ENCODE data around the gene ULK3. TPM values are rescaled to one million over a fixed set of nuclear protein-coding genes. Genes with fewer than 3 reads are reported as not detected.
A peak's percentile ranks its signal among the peaks of the same experiment; 100 is the strongest.

Gene ULK3
- total RNA-seq, 6 experiments from 2014 or later = 12.5 to 18.9 (median 16.1) TPM

DNA sequence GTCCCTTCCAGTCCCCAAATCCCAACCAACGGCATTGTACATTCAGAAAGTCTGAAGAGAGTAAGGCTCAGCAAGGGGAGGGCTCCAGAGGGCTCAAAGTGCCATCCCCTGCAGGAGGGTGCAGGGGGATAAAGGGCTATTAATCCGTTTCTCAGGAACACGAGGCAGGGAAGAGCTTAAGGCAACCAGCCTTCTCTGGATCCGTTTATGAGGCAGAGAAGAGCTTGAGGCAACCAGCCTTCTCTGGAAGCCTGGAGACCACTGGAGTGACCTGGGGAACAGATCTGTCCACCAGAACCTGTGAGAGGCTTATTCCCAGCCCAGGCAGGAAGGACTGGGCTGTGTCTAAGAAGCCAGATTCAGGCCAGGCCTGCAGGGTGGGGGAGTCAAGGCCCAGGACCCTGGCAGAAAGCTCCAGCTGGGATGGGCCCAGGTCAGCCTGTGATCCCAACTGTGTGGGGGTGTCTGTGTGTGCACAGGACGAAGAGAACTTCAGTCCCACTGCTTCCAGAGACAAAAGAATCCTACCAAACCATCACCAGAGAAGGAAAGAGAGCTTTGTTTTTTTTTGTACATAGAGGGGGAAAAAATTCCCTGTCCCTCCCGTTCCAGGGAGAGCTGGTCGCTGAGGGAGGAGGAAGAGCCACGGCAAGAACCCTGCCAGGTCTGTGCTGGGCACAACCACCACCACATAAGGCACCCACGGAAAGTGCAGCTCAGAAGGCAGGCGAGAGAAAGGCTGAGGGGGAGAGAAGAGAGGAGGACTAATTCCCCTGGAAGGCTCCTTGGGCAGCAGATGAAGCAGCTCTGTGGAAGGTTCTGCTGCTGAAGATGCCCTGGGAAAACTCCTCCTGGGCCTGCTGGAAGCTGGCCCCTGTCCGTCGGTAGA is 1.6 kb upstream of the ULK3 start:
- H3K27me3 Mint-ChIP-seq (ENCODE audit: insufficient read depth) = no peaks in the 10 kb centered on the region; the same call in 1 of the 2 replicates
- H3K9me3 Mint-ChIP-seq = no peaks in the 10 kb centered on the region
- peaks cover 10% of the 10 kb centered on the region; the same call in 1 of the 2 replicates for H3K36me3 Mint-ChIP-seq (ENCODE audit: low read depth)
- peaks cover 17% of the 10 kb centered on the region; the same call in 1 of the 2 replicates for H3K4me1 Mint-ChIP-seq (ENCODE audit: low read depth)
- H3K4me3 Mint-ChIP-seq = no peak overlapping the region
- no peak overlapping the region for H3K27ac Mint-ChIP-seq
- TF ChIP-seq CTCF (IDR thresholded peaks at IDR 0.05) = no peak
- no peak for DNase-seq

DNA sequence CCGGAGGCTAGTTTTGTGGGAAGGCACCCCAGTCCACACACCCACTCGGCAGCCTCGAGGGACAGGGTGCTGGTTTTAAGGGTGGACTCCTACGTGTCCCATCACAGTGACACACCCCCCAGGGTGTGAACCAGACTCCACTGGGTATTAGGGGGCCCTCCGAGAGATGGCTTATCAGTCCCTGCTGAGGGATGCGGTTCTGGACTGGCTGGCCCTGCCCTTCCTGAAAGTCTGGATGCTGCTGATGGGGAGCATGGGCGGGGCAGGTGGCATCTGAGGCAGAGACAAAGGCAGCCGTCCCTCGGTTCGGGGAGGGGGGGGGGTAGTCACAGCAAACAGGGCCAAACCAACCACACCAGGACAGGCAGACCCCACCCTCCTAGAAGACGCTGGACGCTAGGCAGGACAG is 939 bp upstream of the ULK3 start:
- H3K27ac Mint-ChIP-seq = no peak overlapping the region
- H3K4me3 Mint-ChIP-seq = no peak overlapping the region; the same call in 1 of the 2 replicates
- DNase-seq = no peak
- no peaks in the 10 kb centered on the region for H3K9me3 Mint-ChIP-seq
- peaks cover 17% of the 10 kb centered on the region; the same call in 1 of the 2 replicates for H3K4me1 Mint-ChIP-seq (ENCODE audit: low read depth)
- H3K27me3 Mint-ChIP-seq (ENCODE audit: insufficient read depth) = no peaks in the 10 kb centered on the region; the same call in 1 of the 2 replicates
- peaks cover 10% of the 10 kb centered on the region; the same call in 1 of the 2 replicates for H3K36me3 Mint-ChIP-seq (ENCODE audit: low read depth)
- TF ChIP-seq CTCF (IDR thresholded peaks at IDR 0.05) = no peak

- no peaks in the 10 kb centered on the region; the same call in 1 of the 2 replicates for H3K27me3 Mint-ChIP-seq (ENCODE audit: insufficient read depth)
- H3K9me3 Mint-ChIP-seq = no peaks in the 10 kb centered on the region
- H3K4me3 Mint-ChIP-seq = peak overlapping the region; percentile 77
- H3K36me3 Mint-ChIP-seq (ENCODE audit: low read depth) = peaks cover 7% of the 10 kb centered on the region; the same call in 1 of the 2 replicates
- H3K27ac Mint-ChIP-seq = peak overlapping the region; percentile 81
- TF ChIP-seq CTCF (IDR thresholded peaks at IDR 0.05) = peak; percentile 70; the same call in 1 of the 2 replicates
- peaks cover 17% of the 10 kb centered on the region; the same call in 1 of the 2 replicates for H3K4me1 Mint-ChIP-seq (ENCODE audit: low read depth)
- no peak for DNase-seq
These were observed 481 bp upstream of the ULK3 start for GRCh38 chr15:74843445-74843828.

DNA sequence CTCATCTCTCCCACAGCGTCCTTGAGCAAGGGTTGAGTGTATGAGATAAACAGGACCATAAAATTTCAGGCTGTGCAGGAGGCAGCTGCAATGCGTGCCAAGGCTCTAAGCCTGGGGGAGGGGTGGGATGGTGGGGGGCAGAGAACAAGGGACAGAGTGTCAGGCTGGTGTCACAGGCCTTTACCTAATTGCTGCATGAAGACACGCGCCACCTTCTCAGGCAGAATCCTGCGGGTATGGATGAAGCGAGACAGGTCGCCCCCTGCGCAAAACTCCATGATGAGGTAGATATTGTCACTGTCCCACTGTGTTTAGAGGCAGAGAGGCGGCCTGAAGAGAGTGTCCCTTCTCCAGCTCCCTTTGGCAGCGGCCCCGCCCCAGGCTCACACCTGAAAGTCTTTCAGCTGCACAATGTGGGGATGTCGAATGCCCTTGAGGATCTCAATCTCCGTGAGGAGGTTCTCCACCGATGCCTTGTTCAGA is 1.0 kb downstream of the ULK3 start:
- Mint-ChIP-seq H3K4me3 (peak overlapping the region; percentile 94), H3K9me3 (no peaks in the 10 kb centered on the region), H3K27me3 (ENCODE audit: insufficient read depth) (no peaks in the 10 kb centered on the region; the same call in 1 of the 2 replicates), H3K4me1 (ENCODE audit: low read depth) (peaks cover 17% of the 10 kb centered on the region; the same call in 1 of the 2 replicates), H3K36me3 (ENCODE audit: low read depth) (no peaks in the 10 kb centered on the region), H3K27ac (no peak overlapping the region)
- DNase-seq = no peak
- no peak for TF ChIP-seq CTCF (IDR thresholded peaks at IDR 0.05)

GRCh38 chr15:74840851-74841775 is 1.8 kb downstream of the ULK3 start:
- H3K27ac Mint-ChIP-seq = no peak overlapping the region
- H3K36me3 Mint-ChIP-seq (ENCODE audit: low read depth) = no peaks in the 10 kb centered on the region
- H3K27me3 Mint-ChIP-seq (ENCODE audit: insufficient read depth) = no peaks in the 10 kb centered on the region; the same call in 1 of the 2 replicates
- no peak for DNase-seq
- H3K9me3 Mint-ChIP-seq = no peaks in the 10 kb centered on the region
- peaks cover 17% of the 10 kb centered on the region; the same call in 1 of the 2 replicates for H3K4me1 Mint-ChIP-seq (ENCODE audit: low read depth)
- H3K4me3 Mint-ChIP-seq = no peak overlapping the region
- no peak for TF ChIP-seq CTCF (IDR thresholded peaks at IDR 0.05)

Measured in HFFc6 (cell line).